K562 (cell line): ENCODE data around the gene YBEY. TPM values are rescaled to one million over a fixed set of nuclear protein-coding genes. Genes with fewer than 3 reads are reported as not detected.
A peak's percentile ranks its signal among the peaks of the same experiment; 100 is the strongest.

Source experiments
- ATAC-seq: fragments of 200-7000 bp; cut with Tn5 transposase; 3 replicates; pipeline ENCODE4 v1.9.1; 2020; ENCODE audit warnings: moderate library complexity
- BruUV-seq: library from RNA; stranded (reverse); fragments of 400-500 nt; replicated peaks from 2 replicates; lab custom pipeline; 2021; lab: Mats Ljungman, UMichigan
- CTCF ChIA-PET: fragments of 300-600 bp; formaldehyde crosslinking; extraction: SDS; loops from one replicate; lab custom pipeline; 2021; ENCODE audit warnings: low intra/inter-chr PET ratio; lab: Yijun Ruan, JAX
- POLR2A ChIA-PET: fragments of 300-600, 350-650 bp; sonication (Branson Sonifier 250); formaldehyde crosslinking; extraction: SDS; loops from one replicate; lab custom pipeline; 2021; ENCODE audit warnings: antibody characterized with exemption, inconsistent platforms; lab: Yijun Ruan, JAX
- DNase-seq, 4 experiments: peaks; one replicate each; pipeline versions ENCODE4 v3.0.0 to v3.0.0-alpha.2; 2011 to 2018; ENCODE audit warnings: low spot score in 3 of 4, mixed read lengths in 3 of 4; ENCODE audit errors: extremely low read depth in 1 of 4
- FAIRE-seq: peaks from 2 replicates; lab custom pipeline; 2011; peaks lifted over from hg19 to GRCh38; lab: Jason Lieb, UNC
- H2AFZ ChIP-seq: 2 replicates; pipeline ENCODE4 v1.6.0; 2011; ENCODE audit warnings: low read depth, low read length, control low read depth, inconsistent platforms
- H3K27ac ChIP-seq: fragments of 200-600 bp; 3 replicates; pipeline ENCODE4 v1.8.0; 2011; ENCODE audit warnings: low read depth, mild to moderate bottlenecking, control low read depth, inconsistent platforms, low read length, moderate library complexity, mixed read lengths; ENCODE audit errors: extremely low read depth
- H3K27me3 ChIP-seq, 2 experiments: fragments of 300-600 bp in 1 of 2; 2 replicates in 1 of 2; 3 replicates in 1 of 2; pipeline versions ENCODE4 v1.6.0 to v1.8.0; 2011; ENCODE audit warnings: inconsistent platforms in 2 of 2, low read length in 2 of 2, mild to moderate bottlenecking in 1 of 2, mixed read lengths in 1 of 2, moderate library complexity in 1 of 2; ENCODE audit not compliant: control insufficient read depth in 2 of 2, insufficient read depth in 2 of 2
- H3K36me3 ChIP-seq: fragments of 300-600 bp; 3 replicates; pipeline ENCODE4 v1.8.0; 2011; ENCODE audit warnings: mild to moderate bottlenecking, low read length, inconsistent platforms; ENCODE audit not compliant: control insufficient read depth, insufficient read depth
- H3K4me1 ChIP-seq, 2 experiments: fragments of 200-600 bp in 1 of 2; replicated peaks in 1 of 2; 2 replicates in 1 of 2; 3 replicates in 1 of 2; pipeline versions ENCODE4 v1.5.1 to v1.8.0; 2011; ENCODE audit warnings: inconsistent platforms in 2 of 2, low read length in 2 of 2, mild to moderate bottlenecking in 1 of 2, mixed read lengths in 1 of 2, moderate library complexity in 1 of 2; ENCODE audit not compliant: control insufficient read depth in 2 of 2, insufficient read depth in 2 of 2
- H3K4me2 ChIP-seq: 2 replicates; pipeline ENCODE4 v1.6.1; 2011; ENCODE audit warnings: low read length, control low read depth, inconsistent platforms, mixed read lengths; ENCODE audit not compliant: insufficient read depth
- H3K4me3 ChIP-seq: fragments of 200-600 bp; sonication (generic), shearing (Covaris generic); 2 replicates; pipeline ENCODE4 v1.5.1; 2016; ENCODE audit warnings: control low read depth, inconsistent platforms
- H3K79me2 ChIP-seq: fragments of 200-600 bp; 3 replicates; pipeline ENCODE4 v1.8.0; 2011; ENCODE audit warnings: low read length, inconsistent platforms; ENCODE audit not compliant: control insufficient read depth, insufficient read depth
- H3K9ac ChIP-seq, 2 experiments: 2 replicates each; pipeline versions ENCODE4 v1.6.0 to v1.6.1; 2011; ENCODE audit warnings: low read depth in 2 of 2, low read length in 2 of 2, control low read depth in 1 of 2, inconsistent platforms in 1 of 2, mild to moderate bottlenecking in 1 of 2, mixed read lengths in 1 of 2; ENCODE audit not compliant: insufficient read depth in 1 of 2
- H3K9me1 ChIP-seq: one replicate; pipeline ENCODE4 v1.6.0; 2011; ENCODE audit warnings: inconsistent platforms, mild to moderate bottlenecking, low read length, moderate library complexity; ENCODE audit not compliant: control insufficient read depth, insufficient read depth
- H3K9me3 ChIP-seq: replicated peaks from 2 replicates; pipeline ENCODE4 v1.5.1; 2011; ENCODE audit warnings: low read depth, low read length, inconsistent platforms; ENCODE audit not compliant: control insufficient read depth, insufficient read depth
- H4K20me1 ChIP-seq: replicated peaks from 2 replicates; pipeline ENCODE4 v1.6.1; 2011; ENCODE audit warnings: low read length, inconsistent platforms, mixed read lengths; ENCODE audit not compliant: control insufficient read depth, insufficient read depth
- BRD4 ChIP-seq: fragments of 200-600 bp; sonication (generic); IDR thresholded peaks from 2 replicates; pipeline ENCODE4 v1.6.1; 2017; ENCODE audit warnings: inconsistent platforms
- CBX5 ChIP-seq: IDR thresholded peaks from 2 replicates; pipeline ENCODE4 v1.6.1; 2014; ENCODE audit warnings: low read depth, borderline replicate concordance
- CEBPB ChIP-seq: fragments of 450-650 bp; IDR thresholded peaks from 2 replicates; pipeline ENCODE4 v1.6.1; 2016; ENCODE audit warnings: missing genetic modification characterization, missing compliant biosample characterization
- CHD4 ChIP-seq: fragments of 200-600 bp; sonication (generic); IDR thresholded peaks from 3 replicates; pipeline ENCODE4 v1.6.1; 2012; ENCODE audit warnings: low read depth, mild to moderate bottlenecking, mixed read lengths, low read length, inconsistent platforms; ENCODE audit not compliant: insufficient read depth, insufficient replicate concordance, poor library complexity, severe bottlenecking
- JUN ChIP-seq, 2 experiments: sonication (generic) in 1 of 2; formaldehyde crosslinking in 1 of 2; IDR thresholded peaks; 2 replicates each; pipeline versions ENCODE4 v1.6.1 to v1.8.0; 2012 to 2022; ENCODE audit warnings: borderline replicate concordance in 2 of 2, mild to moderate bottlenecking in 2 of 2, improper control_type of control experiment in 1 of 2, low read depth in 1 of 2, low read length in 1 of 2, missing genetic modification reagents in 1 of 2
- MTA3 ChIP-seq: fragments of 450-650 bp; formaldehyde crosslinking; IDR thresholded peaks from 2 replicates; pipeline ENCODE4 v1.6.1; 2017; ENCODE audit warnings: mild to moderate bottlenecking, borderline replicate concordance
- PML ChIP-seq: IDR thresholded peaks from 2 replicates; pipeline ENCODE4 v1.6.1; 2012; ENCODE audit warnings: low read length, inconsistent platforms
- ZBTB5 ChIP-seq: fragments of 450-650 bp; IDR thresholded peaks from 2 replicates; pipeline ENCODE4 v1.6.1; 2017; ENCODE audit warnings: antibody characterized with exemption
- WGBS: fragments of 100-300 bp; shearing (Covaris generic); methylation state at CpG from one replicate; pipeline ENCODE4 v1.1.6; 2016; ENCODE audit warnings: low coverage, mixed read lengths; ENCODE audit not compliant: insufficient coverage; ENCODE audit errors: missing lambda C conversion rate; 5-methylcytosine and 5-hydroxymethylcytosine counted together
- in situ Hi-C: fragments of 300-500 bp; cut with MboI; formaldehyde crosslinking; loops from 4 replicates; pipeline ENCODE4 v1.15.0; 2018; ENCODE audit warnings: inconsistent platforms, mixed read lengths
- intact Hi-C: fragments of 100-400 bp; cut with micrococcal nuclease; formaldehyde crosslinking; loops from 2 replicates; pipeline ENCODE4 v1.14.2; 2022
- polyA plus RNA-seq, 8 experiments: library from polyadenylated mRNA; depleted of rRNA in 4 of 8; stranded (reverse) in 5 of 8; unstranded in 3 of 8; fragments of >200 nt; fragmentation: Nextera tagmentation in 2 of 8; fragmentation: Illumina TruSeq in 1 of 8; extraction: Ambion mirVana in 2 of 8; extraction: Trizol in 1 of 8; gene quantifications; 2 replicates each; pipeline versions ENCODE4 v1.2.1 to v1.2.3, GENCODE V29; 2011 to 2014; ENCODE audit warnings: inconsistent platforms in 1 of 8, missing spikeins in 1 of 8
- total RNA-seq, 7 experiments: library from RNA; depleted of rRNA in 6 of 7; stranded (reverse); fragments of >200 nt in 6 of 7; fragmentation: Illumina TruSeq in 2 of 7; extraction: Trizol in 2 of 7; gene quantifications; 2 replicates each; pipeline versions ENCODE4 v1.2.1 to v1.2.3, GENCODE V29; 2011 to 2021; ENCODE audit warnings: low replicate concordance in 1 of 7
- TF ChIP-seq, protein P1 (sequence below): fragments of 450-650 bp; formaldehyde crosslinking; IDR thresholded peaks from 2 replicates; pipeline ENCODE4 v1.4.0; 2020; ENCODE audit warnings: mild to moderate bottlenecking, moderate library complexity

YBEY gene
- total and polyA plus RNA-seq, 9 of the 15 experiments (the other 6 are each of a cell fraction or from before 2014, with no cell fraction given) = 6.4 to 28.0 (median 12.4) TPM

DNA sequence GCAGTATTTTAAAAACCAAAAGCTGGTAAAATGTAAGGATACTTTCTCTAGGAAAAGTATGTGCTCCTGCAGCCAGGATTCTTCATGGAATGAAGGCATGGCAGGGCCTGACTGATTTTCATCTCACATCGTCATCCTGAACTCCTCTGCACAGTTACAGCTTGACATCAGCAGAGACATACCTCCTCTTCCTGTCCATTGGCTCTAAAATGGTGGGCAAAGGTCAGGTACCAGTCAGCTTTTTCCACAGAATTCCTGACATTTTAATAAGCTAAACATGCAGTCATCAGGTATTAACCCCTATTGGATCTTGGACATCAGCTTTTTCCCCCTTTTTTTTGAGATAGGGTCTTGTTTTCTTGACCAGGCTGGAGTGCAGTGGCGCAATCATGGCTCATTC lies 43.7 kb downstream of the YBEY start:
- in situ Hi-C loops = no loop called here
- no peak for ATAC-seq
- CTCF ChIA-PET = no interaction called here
- H2AFZ ChIP-seq = no peak overlapping the region
- peaks cover 6 to 13% of the 10 kb centered on the region in 2 experiments; a peak in 4 of 5 replicates for H3K4me1 ChIP-seq
- H3K4me2 ChIP-seq = no peak overlapping the region
- no peak overlapping the region for H3K27ac ChIP-seq
- BruUV-seq = no TSS peak
- no peak overlapping the region for H3K4me3 ChIP-seq
- H3K9me3 ChIP-seq = no peaks in the 10 kb centered on the region
- H3K79me2 ChIP-seq = peaks cover 48% of the 10 kb centered on the region
- intact Hi-C loops = no loop called here
- no peak for TF ChIP-seq JUN (IDR thresholded peaks at IDR 0.05; ENCODE audit: borderline replicate concordance, low read depth, low read length)
- no peak for TF ChIP-seq JUN (CRISPR knock-in tag; IDR thresholded peaks at IDR 0.05; ENCODE audit: borderline replicate concordance)
- TF ChIP-seq CEBPB (tag) = peak; percentile 44
- TF ChIP-seq, all 486 proteins: peak for 1
- Histone ChIP-seq H4K20me1 (0 out of 2 replicates have a peak, but pooled peaks cover 4% of the 10 kb centered on the region), H3K9me1 (no peaks in the 10 kb centered on the region), H3K27me3 (no peaks in the 10 kb centered on the region), H3K9ac (no peak overlapping the region), H3K36me3 (peaks cover 67% of the 10 kb centered on the region)
- POLR2A ChIA-PET = interaction anchor here (1.0 kb wide), 1 partner anchor 10 kb away, joined by 4 read pairs; no protein-coding TSS in a partner anchor
- WGBS = 85% methylated on average over 2 of the region's 2 CpGs
- DNase-seq (no peak), FAIRE-seq (no peak)

DNA sequence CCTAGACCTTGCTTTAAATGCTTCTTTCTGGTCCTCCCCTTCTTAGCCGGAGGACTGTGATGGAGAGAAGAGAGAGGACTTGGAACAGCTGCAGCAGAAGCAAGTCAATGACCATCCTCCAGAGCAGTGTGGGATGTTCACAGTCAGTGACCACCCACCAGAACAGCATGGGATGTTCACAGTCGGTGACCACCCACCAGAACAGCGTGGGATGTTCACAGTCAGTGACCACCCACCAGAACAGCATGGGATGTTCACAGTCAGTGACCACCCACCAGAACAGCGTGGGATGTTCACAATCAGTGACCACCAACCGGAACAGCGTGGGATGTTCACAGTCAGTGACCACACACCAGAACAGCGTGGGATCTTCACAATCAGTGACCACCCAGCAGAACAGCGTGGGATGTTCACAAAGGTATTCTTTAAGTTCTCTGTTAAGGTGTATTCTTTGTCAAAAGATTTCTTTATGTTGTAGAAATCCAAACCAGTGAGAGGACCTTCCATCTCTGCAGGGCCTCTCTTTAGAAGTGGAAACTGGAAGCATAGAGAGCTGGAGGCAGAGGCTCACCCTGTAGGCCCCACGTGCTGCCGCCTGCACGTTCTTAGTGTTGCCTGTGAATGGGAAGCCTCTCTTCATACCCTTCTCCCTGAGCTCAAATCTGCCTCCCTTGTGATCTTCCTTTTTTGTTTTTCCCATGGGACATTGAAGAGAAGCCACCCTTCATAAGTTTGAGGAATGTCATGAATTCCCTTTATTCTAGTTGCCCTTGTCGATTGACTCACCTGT lies 48.4 kb downstream of the YBEY start:
- no peaks in the 10 kb centered on the region for H3K27me3 ChIP-seq
- H3K79me2 ChIP-seq = peaks cover 15% of the 10 kb centered on the region
- no TSS peak for BruUV-seq
- H3K27ac ChIP-seq = no peak overlapping the region
- H3K9me3 ChIP-seq = 0 out of 2 replicates have a peak, but pooled peaks cover under 1% of the 10 kb centered on the region
- intact Hi-C loops (no loop called here), in situ Hi-C loops (no loop called here)
- H3K9ac ChIP-seq = no peak overlapping the region
- ChIA-PET CTCF (no interaction called here), POLR2A (interaction anchor here (1.2 to 2.2 kb wide), 2 partner anchors 9 to 13 kb away, joined by 6 to 13 read pairs; a partner anchor contains a TSS)
- no peak overlapping the region for H3K4me2 ChIP-seq
- no peak overlapping the region for H2AFZ ChIP-seq
- H4K20me1 ChIP-seq = 0 out of 2 replicates have a peak, but pooled peaks cover 4% of the 10 kb centered on the region
- H3K9me1 ChIP-seq = no peaks in the 10 kb centered on the region
- ATAC-seq (no peak), FAIRE-seq (no peak), DNase-seq (no peak)
- peaks cover 79% of the 10 kb centered on the region for H3K36me3 ChIP-seq
- 89% methylated on average over 12 of the region's 12 CpGs for WGBS
- H3K4me1 ChIP-seq = no peaks in the 10 kb centered on the region
- H3K4me3 ChIP-seq = no peak overlapping the region
- TF ChIP-seq MTA3 (no peak), BRD4 (no peak), CHD4 (no peak), CBX5 (no peak), ZBTB5 (no peak), PML (no peak)
- TF ChIP-seq, protein P1, sequence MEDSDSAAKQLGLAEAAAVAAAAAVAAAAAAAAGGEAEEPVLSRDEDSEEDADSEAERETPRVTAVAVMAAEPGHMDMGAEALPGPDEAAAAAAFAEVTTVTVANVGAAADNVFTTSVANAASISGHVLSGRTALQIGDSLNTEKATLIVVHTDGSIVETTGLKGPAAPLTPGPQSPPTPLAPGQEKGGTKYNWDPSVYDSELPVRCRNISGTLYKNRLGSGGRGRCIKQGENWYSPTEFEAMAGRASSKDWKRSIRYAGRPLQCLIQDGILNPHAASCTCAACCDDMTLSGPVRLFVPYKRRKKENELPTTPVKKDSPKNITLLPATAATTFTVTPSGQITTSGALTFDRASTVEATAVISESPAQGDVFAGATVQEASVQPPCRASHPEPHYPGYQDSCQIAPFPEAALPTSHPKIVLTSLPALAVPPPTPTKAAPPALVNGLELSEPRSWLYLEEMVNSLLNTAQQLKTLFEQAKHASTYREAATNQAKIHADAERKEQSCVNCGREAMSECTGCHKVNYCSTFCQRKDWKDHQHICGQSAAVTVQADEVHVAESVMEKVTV = no peak
